Measurements from ENCODE around the gene ARGLU1. TPM values are rescaled to one million over a fixed set of nuclear protein-coding genes. Genes with fewer than 3 reads are reported as not detected.

Gene ARGLU1
- total and polyA plus RNA-seq, 4 donors = 108 to 293 (median 203) TPM

Other genes with a start within 250 kb of the ARGLU1 start
- gene EFNB2, start 32.5 kb downstream of the ARGLU1 start, total RNA-seq = 10 to 100 TPM; 37.9 to 83.3 TPM
- 10 to 100 TPM; 34.2 to 52.3 TPM for gene EFNB2, start 32.5 kb downstream of the ARGLU1 start, polyA plus RNA-seq (ENCODE audit: insufficient read length in 2 of 2)